HEK293T (cell line): ENCODE measurements around the gene CYP26B1.

ENCODE experiments used
- BHLHE40 ChIP-seq: fragments of 450-650 bp; IDR thresholded peaks from 2 replicates; pipeline ENCODE4 v1.6.1; 2016; ENCODE audit warnings: mild to moderate bottlenecking, moderate library complexity, borderline replicate concordance
- ELF4 ChIP-seq: fragments of 450-650 bp; IDR thresholded peaks from 2 replicates; pipeline ENCODE4 v1.6.1; 2017; ENCODE audit warnings: antibody characterized with exemption
- FOXA1 ChIP-seq: fragments of 450-650 bp; IDR thresholded peaks from 2 replicates; pipeline ENCODE4 v1.6.1; 2016; ENCODE audit warnings: mild to moderate bottlenecking
- FOXK2 ChIP-seq: fragments of 450-650 bp; IDR thresholded peaks from 2 replicates; pipeline ENCODE4 v1.6.1; 2016; ENCODE audit warnings: mild to moderate bottlenecking
- FOXM1 ChIP-seq: fragments of 450-650 bp; IDR thresholded peaks from 2 replicates; pipeline ENCODE4 v1.6.1; 2017; ENCODE audit warnings: mild to moderate bottlenecking, borderline replicate concordance
- HDGF ChIP-seq: fragments of 450-650 bp; IDR thresholded peaks from 2 replicates; pipeline ENCODE4 v1.6.1; 2017; ENCODE audit warnings: antibody characterized with exemption, borderline replicate concordance
- PKNOX1 ChIP-seq: fragments of 450-650 bp; IDR thresholded peaks from 2 replicates; pipeline ENCODE4 v1.6.1; 2016
- SP1 ChIP-seq: fragments of 450-650 bp; IDR thresholded peaks from 2 replicates; pipeline ENCODE4 v1.6.1; 2017
- SUZ12 ChIP-seq: fragments of 450-650 bp; IDR thresholded peaks from 2 replicates; pipeline ENCODE4 v1.6.1; 2016; ENCODE audit warnings: mild to moderate bottlenecking
- TARDBP ChIP-seq: fragments of 450-650 bp; IDR thresholded peaks from 2 replicates; pipeline ENCODE4 v1.6.1; 2016
- ZNF384 ChIP-seq: fragments of 450-650 bp; IDR thresholded peaks from 2 replicates; pipeline ENCODE4 v1.6.1; 2016

DNA sequence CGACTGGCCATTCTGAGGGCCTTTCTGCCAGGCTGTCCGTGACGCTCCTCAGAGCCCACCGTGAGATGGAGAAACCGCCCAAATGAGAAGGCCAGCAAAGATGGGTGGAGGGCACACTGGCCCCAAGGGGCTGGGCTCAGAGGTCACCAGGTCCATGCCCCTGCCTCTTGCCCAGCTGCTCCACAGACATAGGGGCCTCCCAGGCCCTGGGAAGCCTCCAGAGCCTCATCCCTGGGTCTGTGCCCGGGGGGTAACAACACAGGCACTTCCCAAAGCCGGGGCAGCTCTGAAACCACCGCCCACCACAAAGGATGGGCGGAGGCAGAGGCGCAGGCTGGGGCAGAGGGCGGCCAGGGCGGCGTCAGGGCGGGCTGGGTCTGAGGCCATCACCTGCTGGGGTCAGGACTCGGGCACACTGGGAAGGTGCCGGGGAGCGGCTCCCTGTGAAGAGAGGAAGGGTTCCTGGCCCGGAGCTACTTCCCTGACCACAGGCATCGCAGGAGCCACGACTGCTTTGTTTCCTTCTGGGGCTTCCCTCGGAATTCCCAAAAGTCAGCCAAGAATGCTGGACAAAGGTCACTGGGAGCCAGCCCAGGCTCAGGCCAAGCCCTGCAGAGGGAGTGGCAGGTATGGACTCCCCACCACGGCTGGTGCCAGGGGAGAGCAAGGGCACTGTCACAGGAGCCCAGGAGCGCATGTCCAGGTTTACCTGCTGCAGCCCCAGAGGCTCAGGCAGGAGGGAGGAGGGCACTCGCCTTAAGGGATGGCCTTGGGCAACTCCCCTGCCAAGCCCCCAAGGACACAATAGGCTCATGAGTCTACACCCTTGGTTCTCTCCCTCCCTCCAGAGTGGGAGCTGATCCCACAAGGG lies 9.4 kb downstream of the CYP26B1 start:
- TF ChIP-seq BHLHE40 (no peak), SP1 (no peak), HDGF (no peak), SUZ12 (no peak), FOXK2 (no peak), ZNF384 (no peak), PKNOX1 (no peak), FOXA1 (no peak), FOXM1 (no peak), ELF4 (no peak), TARDBP (no peak)
